ENCODE measurements around the gene DAD1. TPM values are rescaled to one million over a fixed set of nuclear protein-coding genes. Genes with fewer than 3 reads are reported as not detected.

The DAD1 gene
- total and polyA plus RNA-seq, 2 of the 8 experiments (the other 6 are each of a cell fraction or from before 2014, with no cell fraction given): 131 to 440 TPM

DNA sequence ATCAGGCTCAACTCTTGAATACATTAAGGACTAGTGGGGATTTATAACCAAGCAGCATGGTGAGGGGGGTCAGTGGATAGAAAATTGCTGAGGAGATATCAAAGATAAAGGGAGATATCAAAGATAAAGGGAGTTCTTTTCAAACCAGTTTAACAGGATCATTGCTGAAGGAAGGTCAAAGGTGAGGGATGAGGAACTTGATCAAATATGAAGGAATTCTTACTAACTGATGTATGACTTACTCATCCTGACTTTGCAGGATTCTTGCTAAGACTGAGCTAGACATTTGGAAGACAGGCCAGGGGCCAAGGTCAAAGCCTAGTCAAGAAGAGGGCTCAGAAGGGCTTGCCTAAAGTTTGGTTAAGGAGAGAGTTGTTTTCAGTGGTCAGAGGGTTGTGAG lies 13.8 kb upstream of the DAD1 start:
- CTCF ChIA-PET (ENCODE audit: partially characterized antibody): interaction anchor here (0.7 to 3.5 kb wide), 5 partner anchors 9 to 31 kb away, joined by 3 to 17 read pairs (median 4); partner anchors contain the start of gene DAD1
- no peak overlapping the region for H4K91ac ChIP-seq (replicated peaks; ENCODE audit: insufficient read length, low read length)
- H3K36me3 ChIP-seq (ENCODE audit: control insufficient read depth in 2 of 4, insufficient read depth in 4 of 4, low read length in 3 of 4): peaks cover 15 to 55% (median 45%) of the 10 kb centered on the region in 4 experiments
- POLR2A ChIA-PET (ENCODE audit: partially characterized antibody): interaction anchor here (0.6 kb wide), 1 partner anchor 9 kb away, joined by 3 read pairs; no protein-coding TSS in a partner anchor
- H3K4me3 ChIP-seq (ENCODE audit: extremely low read depth in 1 of 4, insufficient read depth in 2 of 4, low read depth in 3 of 4, low read length in 4 of 4): no peak overlapping the region
- no peak overlapping the region for H2AFZ ChIP-seq (ENCODE audit: low read length)
- H3K27me3 ChIP-seq (replicated peaks in 1 of 4; ENCODE audit: control insufficient read depth in 3 of 4, extremely low read depth in 1 of 4, insufficient read depth in 3 of 4, low read length in 3 of 4): no peaks in the 10 kb centered on the region
- no peak overlapping the region for H3K4ac ChIP-seq (replicated peaks; ENCODE audit: insufficient read length, low read depth, low read length)
- H2AK5ac ChIP-seq (ENCODE audit: low read depth, low read length): no peak overlapping the region
- peaks cover under 1% of the 10 kb centered on the region; the same call in 1 of the 2 replicates for H3K23me2 ChIP-seq (ENCODE audit: low read depth, low read length)
- H3K27ac ChIP-seq (ENCODE audit: low read depth, low read length): no peak overlapping the region
- H3K9ac ChIP-seq (replicated peaks in 1 of 4; ENCODE audit: extremely low read depth in 1 of 4, low read depth in 3 of 4, low read length in 3 of 4): no peak overlapping the region
- FAIRE-seq (no peak), DNase-seq (ENCODE audit: low read depth in 1 of 2, low spot score in 2 of 2) (no peak)
- H3K18ac ChIP-seq (ENCODE audit: extremely low read depth, low read length): no peak overlapping the region
- peaks cover 3% of the 10 kb centered on the region; the same call in 1 of the 2 replicates for H3K79me1 ChIP-seq (ENCODE audit: low read depth, low read length)
- H2BK15ac ChIP-seq (ENCODE audit: low read length): no peak overlapping the region
- peaks cover 0 to 6% (median 3%) of the 10 kb centered on the region in 4 experiments; a peak in 3 of 7 replicates for H3K4me1 ChIP-seq (replicated peaks in 1 of 4; ENCODE audit: control insufficient read depth in 3 of 4, insufficient read depth in 4 of 4, low read length in 3 of 4)
- H3K9me3 ChIP-seq (ENCODE audit: insufficient read depth in 2 of 2, low read depth in 1 of 2, low read length in 1 of 2): no peaks in the 10 kb centered on the region
- no peak overlapping the region for H3K56ac ChIP-seq (replicated peaks; ENCODE audit: insufficient read length, low read depth, low read length)
- no peak overlapping the region for H3K14ac ChIP-seq (ENCODE audit: insufficient read length)
- H3K79me2 ChIP-seq (ENCODE audit: control insufficient read depth in 1 of 2, insufficient read depth in 2 of 2, low read length in 2 of 2): peaks cover 3 to 17% of the 10 kb centered on the region in 2 experiments
- H4K8ac ChIP-seq (ENCODE audit: extremely low read depth, insufficient read depth, low read length): no peak overlapping the region
- H3K23ac ChIP-seq (ENCODE audit: insufficient read length): no peak overlapping the region
- no peak overlapping the region for H2BK120ac ChIP-seq (replicated peaks; ENCODE audit: low read depth, low read length)
- H3K4me2 ChIP-seq (ENCODE audit: insufficient read depth in 1 of 2, low read depth in 2 of 2, low read length in 2 of 2): no peak overlapping the region
- H2BK20ac ChIP-seq (ENCODE audit: low read length): no peak overlapping the region
- H2BK12ac ChIP-seq (ENCODE audit: low read depth, low read length): no peak overlapping the region
- H2BK5ac ChIP-seq (ENCODE audit: low read depth, low read length): no peak overlapping the region
- peaks cover 0 to 4% of the 10 kb centered on the region in 2 experiments for H4K20me1 ChIP-seq (replicated peaks in 1 of 2; ENCODE audit: control insufficient read depth in 1 of 2, insufficient read depth in 2 of 2, low read length in 2 of 2)
- H4K5ac ChIP-seq (ENCODE audit: insufficient read length, low read depth, low read length): no peak overlapping the region
- TF ChIP-seq SRF (IDR thresholded peaks at IDR 0.05; ENCODE audit: low read depth, low read length) (no peak), POU5F1 (IDR thresholded peaks at IDR 0.05; ENCODE audit: low read depth, low read length) (no peak), RXRA (IDR thresholded peaks at IDR 0.05; ENCODE audit: insufficient read depth, low read depth, low read length) (no peak), CEBPB (IDR thresholded peaks at IDR 0.05; ENCODE audit: low read depth, low read length) (no peak), PHF8 (conservative IDR thresholded peaks at IDR 0.05; ENCODE audit: low read depth, low read length) (no peak), ASH2L (IDR thresholded peaks at IDR 0.05; ENCODE audit: low read length) (no peak), SIX5 (IDR thresholded peaks at IDR 0.05; ENCODE audit: low read depth, low read length) (no peak), SP1 (IDR thresholded peaks at IDR 0.05; ENCODE audit: low read depth, low read length) (no peak)
- TF ChIP-seq, protein P1, sequence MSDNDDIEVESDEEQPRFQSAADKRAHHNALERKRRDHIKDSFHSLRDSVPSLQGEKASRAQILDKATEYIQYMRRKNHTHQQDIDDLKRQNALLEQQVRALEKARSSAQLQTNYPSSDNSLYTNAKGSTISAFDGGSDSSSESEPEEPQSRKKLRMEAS (IDR thresholded peaks at IDR 0.05): no peak
- TF ChIP-seq, protein P2, sequence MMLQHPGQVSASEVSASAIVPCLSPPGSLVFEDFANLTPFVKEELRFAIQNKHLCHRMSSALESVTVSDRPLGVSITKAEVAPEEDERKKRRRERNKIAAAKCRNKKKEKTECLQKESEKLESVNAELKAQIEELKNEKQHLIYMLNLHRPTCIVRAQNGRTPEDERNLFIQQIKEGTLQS (IDR thresholded peaks at IDR 0.05; ENCODE audit: insufficient read depth, low read depth, low read length): no peak
